Astrocyte (in vitro differentiated cells and primary cell): ENCODE measurements around the gene KYNU.

Source experiments
- EZH2 ChIP-seq: IDR thresholded peaks from 2 replicates; pipeline ENCODE4 v1.6.1; 2012; ENCODE audit warnings: mild to moderate bottlenecking, low read length, inconsistent platforms; ENCODE audit not compliant: insufficient read depth
- TF ChIP-seq, protein P1 (sequence below): IDR thresholded peaks from 2 replicates; pipeline ENCODE4 v1.5.1; 2011; ENCODE audit warnings: low read depth, mild to moderate bottlenecking, inconsistent platforms, low read length, moderate library complexity; ENCODE audit not compliant: insufficient read depth

DNA sequence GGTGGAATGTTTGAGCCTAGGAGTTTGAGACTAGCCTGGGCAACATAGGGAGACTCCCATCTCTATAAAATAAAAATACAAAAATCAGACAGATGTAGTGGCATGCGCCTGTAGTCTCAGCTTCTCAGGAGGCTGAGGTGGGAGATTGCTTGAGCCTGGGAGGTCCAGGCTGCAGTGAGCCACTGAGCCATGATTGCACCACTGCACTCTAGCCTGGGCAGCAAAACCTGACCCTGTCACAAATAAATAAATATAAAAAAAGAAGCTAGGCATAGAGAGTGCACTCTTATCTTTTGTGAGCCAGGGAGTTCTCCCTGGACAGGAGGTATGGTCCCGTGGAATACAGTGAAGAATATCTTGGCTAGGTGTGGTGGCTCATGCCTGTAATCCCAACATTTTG, 11.0 kb upstream of the KYNU start:
- TF ChIP-seq, protein P1, sequence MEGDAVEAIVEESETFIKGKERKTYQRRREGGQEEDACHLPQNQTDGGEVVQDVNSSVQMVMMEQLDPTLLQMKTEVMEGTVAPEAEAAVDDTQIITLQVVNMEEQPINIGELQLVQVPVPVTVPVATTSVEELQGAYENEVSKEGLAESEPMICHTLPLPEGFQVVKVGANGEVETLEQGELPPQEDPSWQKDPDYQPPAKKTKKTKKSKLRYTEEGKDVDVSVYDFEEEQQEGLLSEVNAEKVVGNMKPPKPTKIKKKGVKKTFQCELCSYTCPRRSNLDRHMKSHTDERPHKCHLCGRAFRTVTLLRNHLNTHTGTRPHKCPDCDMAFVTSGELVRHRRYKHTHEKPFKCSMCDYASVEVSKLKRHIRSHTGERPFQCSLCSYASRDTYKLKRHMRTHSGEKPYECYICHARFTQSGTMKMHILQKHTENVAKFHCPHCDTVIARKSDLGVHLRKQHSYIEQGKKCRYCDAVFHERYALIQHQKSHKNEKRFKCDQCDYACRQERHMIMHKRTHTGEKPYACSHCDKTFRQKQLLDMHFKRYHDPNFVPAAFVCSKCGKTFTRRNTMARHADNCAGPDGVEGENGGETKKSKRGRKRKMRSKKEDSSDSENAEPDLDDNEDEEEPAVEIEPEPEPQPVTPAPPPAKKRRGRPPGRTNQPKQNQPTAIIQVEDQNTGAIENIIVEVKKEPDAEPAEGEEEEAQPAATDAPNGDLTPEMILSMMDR, result no peak
- no peak for TF ChIP-seq EZH2
